NOMO-1 treated with DMSO at 0.1 percent for 48 hours (cell line): ENCODE results near the gene SNX6.
"Not testable (repeated sequence)": the region's sequence is repeated elsewhere in the genome, so short reads cannot be mapped to it uniquely, and the experiment has no call there.

ENCODE experiments used
- DNase-seq: peaks from one replicate; lab custom pipeline; 2025; ENCODE audit not compliant: unreplicated experiment; lab: John Stamatoyannopoulos, UW

The SNX6 gene

DNA sequence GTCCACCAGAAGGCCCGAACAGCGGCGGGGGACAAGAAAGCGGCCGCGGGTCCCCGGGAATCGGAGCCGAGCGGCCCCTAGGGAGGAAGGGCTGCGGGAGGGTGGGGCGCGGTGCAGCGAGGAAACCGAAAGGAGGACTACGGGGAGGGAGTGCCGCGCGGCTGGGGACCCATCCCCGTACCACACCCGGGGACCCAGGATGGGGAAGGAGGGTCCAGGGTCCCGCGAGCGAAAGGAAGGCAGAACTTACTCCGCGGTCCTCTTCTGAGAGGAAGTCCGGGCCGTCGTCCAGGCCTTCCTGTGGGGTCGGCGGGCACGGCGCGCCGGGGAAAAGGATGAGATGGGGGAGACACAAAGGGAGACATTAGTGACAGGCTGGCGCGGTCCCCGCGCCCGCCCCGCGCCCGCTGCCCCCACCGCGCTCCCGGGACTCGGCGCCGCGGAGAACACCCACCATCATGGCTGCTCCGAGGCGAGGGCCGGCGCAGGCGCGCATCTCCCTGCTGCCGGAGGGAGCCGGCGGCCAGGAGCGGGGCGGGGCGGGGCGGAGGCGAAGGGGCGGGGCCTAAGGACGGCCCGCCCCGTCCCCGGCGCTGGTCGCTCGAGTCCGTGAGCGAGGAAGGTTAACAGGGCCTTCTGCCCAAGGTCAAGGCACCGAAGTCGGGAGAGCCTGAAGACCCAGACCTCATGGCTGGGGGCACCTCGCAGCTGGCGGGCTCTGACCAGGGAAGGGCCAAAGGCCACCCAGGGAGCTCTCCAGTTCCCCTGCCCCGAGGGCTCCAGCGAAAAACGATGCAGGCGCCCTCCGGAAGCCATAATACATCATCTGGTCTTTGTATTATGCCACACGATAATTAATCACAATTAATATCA is at the start of gene SNX6:
SNX6 (minus strand) TSS at position 492 of the 873 bp plus-strand sequence; CDS start at position 460, 32 bp downstream.
- peak; percentile 51 for DNase-seq

DNA sequence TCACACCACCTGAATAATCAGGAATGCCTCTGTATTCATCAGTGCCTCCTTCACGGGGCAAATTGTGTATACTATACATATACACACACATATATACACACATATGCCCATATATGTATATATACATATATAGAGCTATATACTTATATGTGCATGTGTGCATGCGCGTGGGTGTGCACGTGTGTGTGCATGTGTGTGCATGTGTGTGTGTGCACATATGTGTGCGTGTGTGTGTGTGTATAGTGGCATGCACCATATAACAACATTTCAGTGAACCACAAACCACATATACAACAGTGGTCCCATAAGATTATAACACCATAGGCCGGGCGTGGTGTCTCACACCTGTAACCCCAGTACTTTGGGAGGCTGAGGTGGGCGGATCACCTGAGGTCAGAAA is 48.8 kb upstream of the SNX6 start:
- no peak for DNase-seq

DNA sequence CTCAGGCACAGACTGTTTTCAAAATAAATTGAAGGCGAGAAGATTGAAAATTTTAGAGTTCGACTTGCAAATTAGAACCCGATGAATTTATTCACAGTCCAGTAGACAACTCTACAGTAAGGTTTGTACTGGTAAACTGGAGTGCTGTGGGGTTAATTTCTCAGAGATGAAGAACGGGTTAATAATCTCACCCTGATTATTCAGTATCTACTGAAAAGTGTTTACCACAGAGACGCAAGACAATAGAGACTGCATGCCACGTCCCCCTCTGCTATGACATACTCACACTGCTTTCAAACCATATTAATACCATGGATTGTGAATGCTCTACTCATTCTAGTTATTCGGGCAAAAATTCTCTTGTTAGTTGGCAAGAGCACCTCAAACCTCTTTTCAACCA is 48.4 kb upstream of the SNX6 start:
- DNase-seq = no peak

DNA sequence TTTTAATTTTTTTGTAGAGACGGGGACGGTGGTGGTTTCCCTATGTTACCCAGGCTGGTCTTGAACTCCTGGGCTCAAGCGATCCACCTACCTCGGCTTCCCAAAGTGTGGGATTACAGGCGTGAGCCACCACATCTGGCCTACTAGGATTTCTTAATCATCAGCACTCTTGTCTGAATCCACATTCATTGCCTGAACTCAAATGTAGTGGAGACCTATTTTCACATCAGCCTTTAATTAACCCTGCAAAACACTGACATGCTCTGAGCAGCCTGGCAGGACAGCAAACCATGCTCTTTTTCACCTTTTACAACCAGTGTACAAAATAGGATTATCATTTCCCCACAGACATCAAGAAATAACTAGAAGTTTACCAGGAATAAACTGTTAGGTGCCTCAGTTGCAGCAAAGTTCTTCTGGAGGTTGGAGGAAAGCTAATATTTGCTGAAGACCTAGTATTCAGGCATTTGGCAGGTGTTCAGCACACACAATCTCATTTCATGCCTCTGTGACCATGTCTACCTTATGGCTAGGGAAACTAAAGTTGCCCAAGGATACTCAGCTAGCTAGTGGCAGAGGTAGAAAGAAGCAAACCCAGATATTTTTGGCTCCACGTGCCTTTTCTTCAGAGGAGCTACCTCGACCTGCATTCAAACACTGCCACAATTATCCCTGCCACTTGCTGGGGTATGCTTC is 46.7 kb upstream of the SNX6 start:
- DNase-seq = no peak

DNA sequence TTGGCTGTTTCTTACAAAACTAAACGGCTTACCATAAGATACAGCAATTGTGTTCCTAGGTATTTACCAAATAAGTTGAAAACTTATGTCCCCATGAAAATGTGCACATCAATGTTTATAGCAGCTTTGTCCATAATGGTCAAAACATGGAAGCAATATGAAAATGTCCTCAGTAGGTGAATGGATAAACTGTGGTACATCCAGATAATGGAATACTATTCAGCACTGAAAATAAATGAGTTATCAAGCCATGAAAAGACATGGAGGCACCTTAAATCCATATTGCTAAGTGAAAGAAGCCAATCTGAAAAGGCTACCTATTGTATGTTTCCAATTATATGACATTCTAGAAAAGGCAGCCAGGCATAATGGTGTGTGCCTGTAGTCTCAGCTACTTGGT is 43.8 kb upstream of the SNX6 start:
- no peak for DNase-seq

DNA sequence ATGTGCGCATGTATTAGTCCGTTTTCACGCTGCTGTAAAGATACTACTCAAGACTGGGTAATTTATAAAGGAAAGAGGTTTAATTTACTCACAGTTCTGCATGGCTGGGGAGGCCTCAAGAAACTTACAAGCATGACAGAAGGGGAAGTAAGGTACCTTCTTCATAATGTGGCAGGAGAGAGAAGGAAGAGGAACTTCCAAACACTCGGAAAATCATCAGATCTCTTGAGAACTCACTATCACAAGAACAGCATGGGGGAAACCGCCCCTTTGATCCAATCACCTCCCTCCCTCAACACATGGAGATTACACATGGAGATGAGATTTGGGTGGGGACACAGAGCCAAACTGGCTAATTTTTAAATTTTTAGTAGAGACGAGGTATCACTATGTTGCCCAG is 41.8 kb upstream of the SNX6 start:
- DNase-seq = peak; percentile 8

DNA sequence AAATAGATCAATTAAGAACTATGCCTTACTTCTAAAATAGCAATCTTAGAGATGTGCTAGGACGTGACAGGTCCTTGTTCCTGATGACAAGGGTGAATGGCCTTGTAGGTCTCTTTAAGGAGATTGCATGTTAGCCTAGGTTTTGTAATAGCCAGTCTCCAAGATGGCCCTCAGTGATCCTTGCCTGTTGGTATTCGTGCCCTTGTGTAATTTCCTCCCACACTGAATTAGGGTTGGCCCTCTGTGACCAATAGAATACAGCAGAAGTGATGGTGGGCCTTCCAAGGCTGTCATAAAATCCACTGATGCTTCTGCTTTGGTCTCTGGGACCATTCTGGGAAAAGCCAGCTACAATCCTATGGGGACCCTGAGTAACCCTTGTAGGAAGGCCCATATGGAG is 38.2 kb upstream of the SNX6 start:
- DNase-seq = peak; percentile 72

DNA sequence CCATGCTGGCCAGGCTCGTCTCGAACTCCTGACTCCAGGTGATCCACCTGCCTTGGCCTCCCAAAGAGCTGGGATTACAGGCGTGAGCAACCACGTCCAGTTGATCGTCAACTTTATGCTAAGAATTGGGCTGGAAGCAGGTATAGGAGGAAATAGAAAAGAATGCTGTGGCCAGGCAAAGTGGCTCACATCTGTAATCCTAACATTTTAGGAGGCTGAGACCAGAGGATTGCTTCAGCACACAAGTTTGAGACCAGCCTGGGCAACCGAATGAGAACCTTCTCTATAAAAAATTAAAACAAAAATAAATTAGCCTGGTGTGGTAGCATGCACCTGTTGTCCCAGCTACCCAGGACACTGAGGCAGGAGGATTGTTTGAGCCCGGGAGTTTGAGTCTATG is 37.1 kb upstream of the SNX6 start:
- no peak for DNase-seq

DNA sequence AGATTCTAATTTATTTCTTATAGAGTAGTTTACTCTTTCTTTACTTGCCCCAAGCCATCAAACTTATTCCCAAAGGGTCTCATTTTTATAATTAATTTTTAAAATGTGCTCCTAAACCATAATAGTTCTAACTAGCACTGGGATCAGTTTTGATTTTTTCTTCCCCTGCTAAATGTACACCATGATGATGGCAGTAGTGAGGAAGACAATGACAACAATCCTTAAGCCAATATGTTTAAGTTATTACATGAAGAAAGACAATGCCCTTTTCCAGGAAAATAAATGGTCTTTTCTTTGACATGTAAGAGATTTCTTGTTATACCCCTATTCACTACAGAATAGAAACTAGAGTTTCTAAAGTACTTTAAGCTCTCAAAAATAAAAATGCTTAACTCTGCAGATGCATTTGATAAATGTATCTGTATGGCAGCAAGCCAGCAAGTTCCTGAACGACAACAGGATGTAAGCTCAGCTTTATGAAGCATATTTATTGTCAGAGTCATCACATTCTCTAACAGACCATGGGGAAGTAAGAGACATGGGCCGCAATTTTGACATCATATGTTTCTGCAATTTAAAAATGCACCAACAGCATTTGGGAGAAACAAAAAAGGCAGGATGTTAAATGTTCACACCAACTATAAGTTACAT is 36.0 kb upstream of the SNX6 start:
- peak; percentile 76 for DNase-seq

DNA sequence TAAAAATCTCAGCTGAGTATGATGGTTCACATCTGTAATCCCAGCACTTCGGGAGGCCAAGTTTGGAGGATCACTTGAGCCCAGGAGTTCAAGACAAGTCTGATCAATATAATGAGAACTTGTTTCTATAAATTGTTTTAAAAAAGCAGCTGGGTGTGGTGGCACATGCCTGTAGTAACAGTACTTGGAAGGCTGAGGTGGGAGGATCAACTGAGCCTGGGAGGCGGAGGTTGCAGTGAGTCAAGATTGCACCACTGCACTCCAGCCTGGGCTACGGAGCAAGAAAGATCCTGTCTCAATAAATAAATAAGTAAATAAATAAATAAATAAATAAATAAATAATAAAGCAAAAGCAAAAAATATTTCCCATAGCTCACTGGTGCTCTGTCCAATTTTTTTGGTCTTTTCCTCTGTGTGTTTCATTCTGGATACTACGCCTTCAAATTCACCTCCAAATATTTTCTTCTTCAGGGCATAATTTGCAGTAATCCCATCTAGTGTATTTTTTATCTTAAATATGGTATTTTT is 32.7 kb upstream of the SNX6 start:
- DNase-seq = no peak

DNA sequence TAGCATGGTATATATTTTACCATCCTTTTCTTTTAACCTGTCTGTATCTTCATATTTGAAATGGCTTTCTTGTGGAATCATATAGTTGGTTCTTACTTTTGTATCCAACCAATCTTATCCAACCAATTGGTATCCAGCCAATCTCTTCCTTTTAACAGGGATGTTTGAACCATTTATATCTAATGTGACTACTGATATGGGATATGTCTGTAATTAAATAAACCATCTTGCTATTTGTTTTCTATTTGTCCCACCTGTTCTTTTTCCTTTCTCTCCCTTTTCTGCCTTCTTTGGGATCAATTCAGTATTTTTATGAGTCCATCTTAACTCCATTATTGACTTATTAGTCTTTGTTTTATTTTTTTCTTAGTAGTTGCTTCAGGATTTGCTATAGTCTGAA is 30.8 kb upstream of the SNX6 start:
- no peak for DNase-seq

DNA sequence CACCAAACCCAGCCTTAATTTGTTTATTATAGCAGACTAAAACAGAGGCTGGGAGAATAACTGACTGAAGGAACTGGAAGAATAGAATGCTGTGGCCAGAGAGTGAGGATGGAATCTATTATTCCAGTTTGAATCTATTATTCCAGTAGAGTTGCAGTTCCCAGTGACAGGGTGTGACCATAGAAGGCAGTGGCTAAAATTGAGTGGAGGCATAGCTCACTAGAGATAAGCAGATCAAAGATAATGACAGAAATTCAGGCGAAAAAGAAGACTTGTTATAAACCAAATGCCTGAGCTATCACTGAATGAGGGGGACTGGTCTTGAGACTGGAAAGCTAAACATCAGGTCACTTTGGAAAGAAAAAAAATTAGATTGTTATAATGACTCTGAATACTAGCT is 26.0 kb upstream of the SNX6 start:
- DNase-seq = no peak

DNA sequence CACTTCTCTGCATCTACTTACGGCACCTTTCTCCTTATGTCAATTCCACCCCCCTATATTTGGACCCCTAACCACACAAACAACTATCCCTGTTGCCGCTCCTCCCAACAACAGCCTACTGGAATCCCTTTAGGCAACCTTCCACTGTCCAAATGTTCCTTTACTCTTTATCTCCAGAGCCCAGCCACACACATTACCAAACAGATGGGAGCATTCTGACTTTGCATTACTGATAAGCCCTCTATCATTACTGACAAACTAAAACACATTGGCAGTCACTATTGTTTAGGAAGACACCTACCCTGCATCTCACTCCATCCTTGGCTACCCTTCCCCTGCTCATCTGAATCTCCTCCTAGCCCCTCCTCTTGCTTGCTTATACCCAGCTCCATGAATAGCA is 23.1 kb upstream of the SNX6 start:
- not testable (repeated sequence) for DNase-seq

DNA sequence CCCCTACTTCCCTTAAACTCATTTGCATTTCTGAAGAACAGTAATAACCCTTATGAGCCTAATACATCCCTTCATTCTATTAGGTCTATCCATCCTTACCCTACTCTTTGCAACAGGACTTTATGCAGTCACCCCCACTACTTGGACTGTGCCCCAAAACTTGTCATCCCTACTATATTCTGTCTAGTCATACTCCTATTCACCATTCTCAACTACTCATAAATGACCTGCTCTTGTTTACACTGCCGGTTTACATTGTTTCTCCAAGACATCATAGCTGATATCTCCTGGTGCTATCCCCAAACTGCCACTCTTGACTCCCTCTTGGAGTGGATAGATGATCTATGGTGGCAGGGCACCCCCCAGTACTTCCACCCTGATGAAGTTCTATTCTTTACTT is 22.4 kb upstream of the SNX6 start:
- DNase-seq = not testable (repeated sequence)

DNA sequence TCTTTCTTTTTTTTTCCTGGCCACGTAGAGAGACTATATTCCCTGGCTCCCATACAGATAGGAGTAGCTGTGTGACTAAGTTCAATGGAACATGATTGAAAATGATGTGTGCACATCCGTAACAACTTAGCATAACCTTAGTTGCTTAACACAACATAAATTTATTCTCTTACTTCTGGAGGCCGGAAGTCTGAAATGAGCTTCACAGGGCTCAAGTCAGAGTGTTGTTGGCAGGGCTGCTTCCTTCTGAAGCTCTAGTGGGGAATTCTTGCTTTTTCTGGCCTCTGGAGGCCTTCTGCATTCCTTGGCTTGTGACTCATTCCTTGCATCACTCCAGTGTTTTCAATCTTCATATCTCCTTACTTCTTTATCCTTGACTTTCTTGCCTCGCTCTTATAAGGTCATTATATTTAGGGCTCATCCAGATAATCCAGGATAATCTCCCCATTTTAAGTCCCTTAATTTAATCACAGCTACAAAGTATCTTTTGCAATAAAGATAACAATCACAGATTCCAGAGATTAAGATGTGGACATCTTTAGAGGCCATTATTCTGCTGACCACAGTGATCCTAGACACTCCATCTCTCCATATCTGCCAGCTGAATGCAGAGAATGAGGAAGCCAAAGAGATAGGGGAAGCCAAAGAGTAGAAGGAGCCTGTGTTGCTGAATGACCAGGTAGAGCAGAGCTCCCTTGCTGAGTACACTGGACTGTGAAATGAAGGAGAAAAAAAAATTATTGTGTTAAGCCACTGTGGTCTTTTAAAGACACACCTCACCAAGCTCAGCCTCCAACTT is 21.0 kb upstream of the SNX6 start:
- DNase-seq = peak; percentile 31

DNA sequence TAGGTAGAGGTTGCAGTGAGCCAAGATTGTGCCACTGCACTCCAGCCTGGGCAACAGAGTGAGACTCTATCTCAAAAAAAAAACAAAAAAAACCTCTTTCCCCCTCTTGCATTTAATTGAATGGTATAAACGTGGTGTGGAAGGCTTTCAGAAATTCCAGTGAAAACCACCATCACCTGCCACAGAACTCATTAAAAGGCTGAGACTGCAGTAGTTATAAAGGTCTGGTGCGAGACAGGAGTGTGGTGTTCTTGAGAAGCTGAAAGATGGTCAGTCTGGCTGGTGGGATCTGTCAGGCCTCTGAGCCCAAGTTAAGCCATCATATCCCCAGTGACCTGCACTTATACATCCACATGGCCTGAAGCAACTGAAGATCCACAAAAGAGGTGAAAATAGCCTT is 20.1 kb upstream of the SNX6 start:
- not testable (repeated sequence) for DNase-seq

DNA sequence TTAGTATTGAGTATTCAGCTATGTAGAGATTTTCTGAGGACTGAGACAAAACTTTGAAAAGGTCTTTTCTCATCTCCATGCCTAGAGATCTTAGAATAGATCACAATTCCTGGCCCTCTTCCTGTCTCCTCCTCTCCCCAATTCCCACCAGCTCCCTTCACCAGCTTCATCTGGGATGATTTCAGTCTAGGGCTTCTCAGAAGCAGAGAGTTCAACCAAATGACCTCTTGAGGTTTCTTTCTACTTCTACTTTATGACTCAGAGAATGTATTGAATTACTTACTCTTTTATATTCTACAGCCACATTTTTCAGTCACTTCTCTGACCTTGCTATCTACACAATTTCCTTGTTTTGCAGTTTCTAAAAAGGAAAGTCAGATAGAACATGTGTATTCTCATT is 19.4 kb upstream of the SNX6 start:
- DNase-seq = no peak

DNA sequence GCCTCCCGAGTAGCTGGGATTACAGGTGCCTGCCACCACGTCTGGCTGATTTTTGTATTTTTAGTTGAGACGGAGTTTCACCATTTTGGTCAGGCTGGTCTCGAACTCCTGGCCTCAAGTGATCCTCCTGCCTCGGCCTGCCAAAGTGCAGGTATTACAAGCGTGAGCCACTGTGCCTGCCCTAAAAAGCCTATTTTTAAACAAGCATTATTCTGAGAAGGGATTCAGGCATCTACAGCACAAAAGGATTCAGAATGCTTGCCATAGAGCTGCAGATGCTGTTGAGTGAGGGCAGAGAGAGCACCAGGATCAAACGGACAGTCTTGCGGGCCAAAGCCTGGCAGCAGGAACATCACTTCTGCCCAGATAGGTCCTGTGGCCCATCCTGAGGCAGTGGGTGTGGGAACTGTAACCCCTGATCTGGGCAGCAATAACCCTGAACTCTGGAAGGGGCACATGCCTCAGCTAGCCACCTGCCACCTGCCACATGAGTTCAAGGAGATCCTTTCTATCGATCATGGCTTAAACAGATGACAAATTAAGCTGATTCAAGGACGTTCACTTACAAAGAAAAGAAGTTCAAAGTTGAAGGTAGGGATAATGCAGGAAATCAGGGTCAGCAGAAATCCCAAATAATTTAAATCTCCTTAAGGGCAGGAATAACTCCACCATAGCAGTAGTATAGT is 16.8 kb upstream of the SNX6 start:
- DNase-seq = no peak

DNA sequence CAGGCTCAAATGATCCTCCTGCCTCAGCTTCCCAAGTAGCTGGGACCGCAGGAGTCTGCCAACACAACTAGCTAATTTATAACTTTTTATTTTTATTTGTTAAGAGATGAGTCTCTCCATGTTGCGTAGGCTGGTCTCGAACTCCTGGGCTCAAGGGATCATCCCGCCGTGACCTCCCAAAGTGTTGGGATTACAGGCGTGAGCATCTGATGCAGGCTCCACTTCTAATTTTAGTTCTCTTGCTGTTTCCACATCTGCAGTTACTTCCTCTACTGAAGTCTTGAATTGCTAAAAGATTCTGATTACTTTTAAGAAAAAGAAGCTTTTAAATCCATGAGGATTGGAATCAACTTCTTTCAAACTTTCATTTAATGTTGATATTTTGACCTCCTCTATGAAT is 13.4 kb upstream of the SNX6 start:
- DNase-seq = peak; percentile 36

DNA sequence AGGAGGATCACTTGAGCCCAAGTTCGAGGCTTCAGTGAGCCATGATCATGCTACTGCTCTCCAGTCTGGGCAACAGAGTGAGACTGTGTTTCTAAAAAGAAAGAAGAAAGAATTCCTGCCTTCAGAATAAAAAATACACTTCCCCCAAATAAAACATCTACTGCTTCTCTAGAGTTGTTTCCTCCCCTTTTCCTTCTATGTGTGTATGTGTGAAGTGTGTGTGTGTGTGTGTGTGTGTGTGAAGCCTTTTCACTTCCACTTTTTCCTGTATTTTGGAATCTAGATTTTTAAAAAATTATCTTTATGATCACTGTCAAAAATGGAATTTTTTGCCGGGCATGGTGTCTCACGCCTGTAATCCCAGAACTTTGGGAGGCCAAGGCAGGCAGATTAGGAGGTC is 12.6 kb upstream of the SNX6 start:
- DNase-seq = no peak
